Left ventricle myocardium inferior (tissue), 1 donor: ENCODE measurements around the gene SCNN1G. TPM values are rescaled to one million over a fixed set of nuclear protein-coding genes. Genes with fewer than 3 reads are reported as not detected.
"Not testable (repeated sequence)": the region's sequence is repeated elsewhere in the genome, so short reads cannot be mapped to it uniquely, and the experiment has no call there.

Experiments used
- DNase-seq: peaks from one replicate; pipeline ENCODE4 v3.0.0-alpha.2; 2020
- H3K27ac ChIP-seq: fragments of 200-600 bp; replicated peaks from 2 replicates; pipeline ENCODE4 v1.8.0; 2021
- H3K27me3 ChIP-seq: fragments of 200-600 bp; 2 replicates; pipeline ENCODE4 v1.8.0; 2021; ENCODE audit warnings: low read depth
- H3K36me3 ChIP-seq: fragments of 200-600 bp; 2 replicates; pipeline ENCODE4 v1.8.0; 2021
- H3K4me1 ChIP-seq: fragments of 200-600 bp; 2 replicates; pipeline ENCODE4 v1.8.0; 2021
- H3K4me3 ChIP-seq: fragments of 200-600 bp; 2 replicates; pipeline ENCODE4 v1.8.0; 2021; ENCODE audit warnings: mild to moderate bottlenecking, moderate library complexity
- H3K9me3 ChIP-seq: fragments of 200-600 bp; replicated peaks from 2 replicates; pipeline ENCODE4 v1.8.0; 2021
- intact Hi-C: fragments of 100-400 bp; cut with micrococcal nuclease; formaldehyde crosslinking; loops from one replicate; pipeline ENCODE4 v1.11.0; 2022
- total RNA-seq: library from RNA; stranded (reverse); fragmentation: NEBNext Ultra II Directional; extraction: Animal tissue kit (Norgen Biotek cat#: 25700); gene quantifications from one replicate; pipeline ENCODE4 v1.2.1, GENCODE V29; 2021
- TF ChIP-seq, protein P1 (sequence below): fragments of 200-600 bp; IDR thresholded peaks from 2 replicates; pipeline ENCODE4 v1.8.0; 2021; ENCODE audit warnings: antibody characterized with exemption, mild to moderate bottlenecking, borderline replicate concordance
- donor health status: DM: no; HTN: yes; CAD: no; lungs with severe emphysema.

SCNN1G gene
- total RNA-seq, 1 donor from 2014 or later = not detected

DNA sequence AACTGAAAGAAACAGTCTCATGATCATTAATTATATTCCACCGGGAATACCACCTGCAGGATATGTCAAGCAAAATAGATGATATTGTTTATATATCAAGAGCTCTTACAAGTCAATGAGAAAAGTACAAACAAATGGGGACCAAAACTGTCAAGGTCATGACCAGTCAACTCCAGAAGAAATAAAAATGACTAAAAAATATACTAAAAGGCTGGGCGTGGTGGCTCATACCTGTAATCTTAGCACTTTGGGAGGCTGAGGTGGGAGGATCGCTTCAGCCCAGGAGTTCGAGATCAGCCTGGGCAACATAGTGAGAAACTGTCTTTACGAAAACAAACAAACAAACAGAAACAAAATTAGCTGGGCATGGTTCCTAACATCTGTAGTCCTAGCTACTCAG is 69.8 kb downstream of the SCNN1G start:
- no peaks in the 10 kb centered on the region for H3K36me3 ChIP-seq
- no peak overlapping the region for H3K4me3 ChIP-seq
- no peak overlapping the region for H3K27ac ChIP-seq
- TF ChIP-seq, protein P1, sequence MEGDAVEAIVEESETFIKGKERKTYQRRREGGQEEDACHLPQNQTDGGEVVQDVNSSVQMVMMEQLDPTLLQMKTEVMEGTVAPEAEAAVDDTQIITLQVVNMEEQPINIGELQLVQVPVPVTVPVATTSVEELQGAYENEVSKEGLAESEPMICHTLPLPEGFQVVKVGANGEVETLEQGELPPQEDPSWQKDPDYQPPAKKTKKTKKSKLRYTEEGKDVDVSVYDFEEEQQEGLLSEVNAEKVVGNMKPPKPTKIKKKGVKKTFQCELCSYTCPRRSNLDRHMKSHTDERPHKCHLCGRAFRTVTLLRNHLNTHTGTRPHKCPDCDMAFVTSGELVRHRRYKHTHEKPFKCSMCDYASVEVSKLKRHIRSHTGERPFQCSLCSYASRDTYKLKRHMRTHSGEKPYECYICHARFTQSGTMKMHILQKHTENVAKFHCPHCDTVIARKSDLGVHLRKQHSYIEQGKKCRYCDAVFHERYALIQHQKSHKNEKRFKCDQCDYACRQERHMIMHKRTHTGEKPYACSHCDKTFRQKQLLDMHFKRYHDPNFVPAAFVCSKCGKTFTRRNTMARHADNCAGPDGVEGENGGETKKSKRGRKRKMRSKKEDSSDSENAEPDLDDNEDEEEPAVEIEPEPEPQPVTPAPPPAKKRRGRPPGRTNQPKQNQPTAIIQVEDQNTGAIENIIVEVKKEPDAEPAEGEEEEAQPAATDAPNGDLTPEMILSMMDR = no peak
- no peaks in the 10 kb centered on the region for H3K27me3 ChIP-seq
- H3K9me3 ChIP-seq = peaks cover 8% of the 10 kb centered on the region
- no peak for DNase-seq
- intact Hi-C loops = no loop called here
- H3K4me1 ChIP-seq = peaks cover 8% of the 10 kb centered on the region

DNA sequence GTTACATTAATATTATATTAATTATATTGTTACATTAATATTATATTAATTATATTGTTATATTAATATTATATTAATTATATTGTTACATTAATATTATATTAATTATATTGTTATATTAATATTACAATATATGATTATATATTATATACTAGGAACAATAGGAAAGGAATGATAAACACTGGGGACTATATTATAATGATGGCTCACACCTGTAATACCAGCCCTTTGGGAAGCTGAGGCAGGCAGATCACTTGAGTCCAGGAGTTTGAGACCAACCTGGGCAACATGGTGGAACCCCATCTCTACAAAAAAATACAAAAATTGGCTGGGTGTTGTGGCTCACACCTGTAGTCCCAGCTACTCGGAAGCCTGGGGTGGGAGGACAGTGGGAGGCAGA is 71.1 kb downstream of the SCNN1G start:
- H3K9me3 ChIP-seq, intact Hi-C loops, H3K4me1 ChIP-seq, H3K36me3 ChIP-seq, H3K27me3 ChIP-seq, DNase-seq, H3K4me3 ChIP-seq, H3K27ac ChIP-seq: not testable (repeated sequence)

DNA sequence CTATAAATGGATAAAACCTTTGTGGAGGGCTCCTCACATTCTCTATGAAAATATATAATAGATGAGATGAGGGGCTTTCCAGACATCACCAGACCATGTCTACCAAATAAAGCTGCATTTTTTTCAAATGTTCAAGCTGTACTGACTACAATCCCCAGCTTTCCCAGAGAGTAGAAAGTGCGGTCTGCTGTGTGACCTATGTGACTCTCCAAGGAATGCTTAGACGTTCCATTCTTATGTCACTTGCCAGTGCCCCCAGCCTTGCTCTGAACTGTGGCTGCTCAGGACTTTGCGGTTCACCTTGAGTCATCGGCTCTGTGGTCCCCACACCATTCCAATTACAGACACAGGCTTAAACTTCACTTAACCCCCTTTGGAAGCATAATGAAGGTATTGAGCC is 71.8 kb downstream of the SCNN1G start:
- no peak overlapping the region for H3K27ac ChIP-seq
- no peaks in the 10 kb centered on the region for H3K27me3 ChIP-seq
- peaks cover 8% of the 10 kb centered on the region for H3K9me3 ChIP-seq
- intact Hi-C loops = no loop called here
- TF ChIP-seq, protein P1 = no peak
- H3K4me1 ChIP-seq = no peaks in the 10 kb centered on the region
- H3K4me3 ChIP-seq = no peak overlapping the region
- no peaks in the 10 kb centered on the region for H3K36me3 ChIP-seq
- no peak for DNase-seq

DNA sequence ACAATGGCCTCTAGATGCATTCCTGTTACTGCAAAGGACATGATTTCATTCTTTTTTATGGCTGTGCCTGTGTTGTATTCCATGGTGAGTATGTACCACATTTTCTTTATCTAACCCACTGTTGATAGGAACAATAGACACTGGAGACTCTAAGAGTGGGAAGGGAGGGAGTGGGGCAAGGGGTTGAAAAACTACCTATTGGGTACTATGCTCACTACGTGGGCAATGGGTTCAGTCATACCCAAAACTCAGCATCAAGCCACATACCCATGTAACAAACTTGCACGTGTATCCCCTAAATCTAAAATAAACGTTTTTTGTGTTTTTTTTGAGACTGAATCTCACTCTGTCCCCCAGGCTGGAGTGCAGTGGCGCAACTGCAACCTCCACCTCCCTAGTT is 72.5 kb downstream of the SCNN1G start:
- intact Hi-C loops = no loop called here
- TF ChIP-seq, protein P1 = no peak

DNA sequence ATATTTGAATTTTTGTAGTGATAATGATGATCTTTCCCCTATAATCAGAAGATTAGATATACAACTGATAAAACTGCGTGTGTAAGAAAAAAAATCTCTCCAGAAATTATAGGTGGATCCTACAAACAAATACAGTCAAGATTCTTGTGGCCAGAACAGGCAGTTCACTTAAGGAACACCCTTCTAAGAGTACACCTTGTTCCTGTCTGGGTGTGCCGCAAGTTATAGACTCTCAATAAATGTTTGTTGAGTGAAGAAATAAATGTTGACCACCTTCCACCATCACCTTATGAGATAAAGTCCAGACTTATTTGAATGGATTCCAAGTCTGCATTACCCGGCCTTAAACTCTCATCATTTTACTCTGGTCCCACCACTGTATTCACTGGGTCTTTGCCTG is 73.9 kb downstream of the SCNN1G start:
- Histone ChIP-seq H3K27me3 (peaks cover 6% of the 10 kb centered on the region), H3K4me1 (no peaks in the 10 kb centered on the region), H3K9me3 (no peaks in the 10 kb centered on the region), H3K4me3 (no peak overlapping the region), H3K36me3 (no peaks in the 10 kb centered on the region), H3K27ac (no peak overlapping the region)
- TF ChIP-seq, protein P1 = no peak
- DNase-seq = no peak
- intact Hi-C loops = no loop called here

More for the DNA sequence above, 72.5 kb downstream of the SCNN1G start:
- H3K9me3 ChIP-seq = peaks cover 6% of the 10 kb centered on the region
- H3K27me3 ChIP-seq = no peaks in the 10 kb centered on the region
- H3K36me3 ChIP-seq = no peaks in the 10 kb centered on the region
- no peak for DNase-seq
- no peak overlapping the region for H3K27ac ChIP-seq
- H3K4me3 ChIP-seq = no peak overlapping the region
- no peaks in the 10 kb centered on the region for H3K4me1 ChIP-seq

DNA sequence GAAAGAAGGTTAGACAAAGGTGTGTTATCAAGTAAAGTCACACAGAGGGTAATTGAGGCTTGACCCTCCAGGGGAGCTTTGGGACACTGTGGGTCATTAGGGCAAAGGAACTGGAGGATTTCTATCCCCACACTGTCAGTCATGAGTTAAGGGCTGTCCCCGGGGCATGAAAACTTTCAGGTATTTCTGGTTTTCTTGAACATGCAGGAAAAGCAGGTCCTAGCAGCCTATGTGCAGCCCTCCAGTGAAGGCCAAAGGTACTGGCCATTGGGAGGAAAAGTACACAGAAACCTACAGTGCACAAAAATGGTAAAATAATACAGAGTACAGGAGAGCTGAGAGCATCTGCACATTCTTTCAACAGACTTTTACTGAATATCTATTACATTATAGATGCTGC is 75.1 kb downstream of the SCNN1G start:
- Histone ChIP-seq H3K27ac (no peak overlapping the region), H3K4me3 (no peak overlapping the region), H3K4me1 (no peaks in the 10 kb centered on the region), H3K9me3 (no peaks in the 10 kb centered on the region), H3K36me3 (no peaks in the 10 kb centered on the region), H3K27me3 (peaks cover 6% of the 10 kb centered on the region)
- no peak for DNase-seq
- intact Hi-C loops = no loop called here
- TF ChIP-seq, protein P1 = no peak
